Measurements from ENCODE around the gene TMEFF2. TPM values are rescaled to one million over a fixed set of nuclear protein-coding genes. Genes with fewer than 3 reads are reported as not detected.

TMEFF2 gene
- total and polyA plus RNA-seq, 12 donors, result 0.16 to 2.7 (median 0.58) TPM; not detected in 2

GRCh38 chr2:192044496-192044895, 150.2 kb downstream of the TMEFF2 start:
- no peaks in the 10 kb centered on the region for H3K4me1 ChIP-seq (replicated peaks in 1 of 2)
- no peak overlapping the region for H3K27ac ChIP-seq
- intact Hi-C loops (cut with DNase I), result no loop called here
- WGBS, 4 donors, result 91 to 100% (median 95%) methylated on average over 2 of the region's 2 CpGs
- TF ChIP-seq CTCF (IDR thresholded peaks at IDR 0.05) (no peak), POLR2A (IDR thresholded peaks at IDR 0.05) (no peak)
- no peaks in the 10 kb centered on the region for H3K27me3 ChIP-seq
- no peaks in the 10 kb centered on the region for H3K9me3 ChIP-seq (replicated peaks in 1 of 3)
- DNase-seq, result no peak
- no peaks in the 10 kb centered on the region for H3K36me3 ChIP-seq (replicated peaks in 1 of 2)
- H3K4me3 ChIP-seq, result no peak overlapping the region

- H3K9me3 ChIP-seq (replicated peaks in 1 of 3), result no peaks in the 10 kb centered on the region
- H3K4me1 ChIP-seq (replicated peaks in 1 of 2), result no peaks in the 10 kb centered on the region
- intact Hi-C loops (cut with DNase I), result no loop called here
- TF ChIP-seq CTCF (IDR thresholded peaks at IDR 0.05), result no peak
- no peak for TF ChIP-seq POLR2A (IDR thresholded peaks at IDR 0.05)
- no peak for DNase-seq
- 78 to 86% (median 82%) methylated on average over 6 of the region's 6 CpGs for WGBS, 4 donors
- H3K27me3 ChIP-seq, result no peaks in the 10 kb centered on the region
- no peak overlapping the region for H3K27ac ChIP-seq
- no peaks in the 10 kb centered on the region for H3K36me3 ChIP-seq (replicated peaks in 1 of 2)
- no peak overlapping the region for H3K4me3 ChIP-seq
Observed at GRCh38 chr2:192043216-192043870, 151.4 kb downstream of the TMEFF2 start.

- TF ChIP-seq POLR2A (IDR thresholded peaks at IDR 0.05) (no peak), CTCF (IDR thresholded peaks at IDR 0.05) (no peak)
- 89 to 93% (median 90%) methylated on average over 5 of the region's 5 CpGs for WGBS, 4 donors
- DNase-seq, result no peak
- intact Hi-C loops (cut with DNase I), result no loop called here
- Histone ChIP-seq H3K27ac (no peak overlapping the region), H3K27me3 (no peaks in the 10 kb centered on the region), H3K36me3 (replicated peaks in 1 of 2) (no peaks in the 10 kb centered on the region), H3K9me3 (replicated peaks in 1 of 3) (no peaks in the 10 kb centered on the region), H3K4me1 (replicated peaks in 1 of 2) (no peaks in the 10 kb centered on the region), H3K4me3 (no peak overlapping the region)
Observed at GRCh38 chr2:192042126-192042525, 152.6 kb downstream of the TMEFF2 start.

- Histone ChIP-seq H3K27me3 (no peaks in the 10 kb centered on the region), H3K9me3 (replicated peaks in 1 of 3) (no peaks in the 10 kb centered on the region), H3K27ac (no peak overlapping the region), H3K36me3 (replicated peaks in 1 of 2) (no peaks in the 10 kb centered on the region), H3K4me1 (replicated peaks in 1 of 2) (no peaks in the 10 kb centered on the region), H3K4me3 (no peak overlapping the region)
- intact Hi-C loops (cut with DNase I), result no loop called here
- 84 to 92% (median 84%) methylated on average over 1 of the region's 1 CpG for WGBS, 4 donors
- TF ChIP-seq CTCF (IDR thresholded peaks at IDR 0.05) (no peak), POLR2A (IDR thresholded peaks at IDR 0.05) (no peak)
- DNase-seq, result no peak
Observed at GRCh38 chr2:192038110-192038509, 156.6 kb downstream of the TMEFF2 start.
